Prostate gland (tissue), 2 donors: ENCODE measurements around the gene UFSP2.

Experiments used
- CTCF ChIP-seq, 4 experiments: fragments of 200-600 bp in 2 of 4; fragments of 450-650 bp in 2 of 4; sonication (generic) in 2 of 4; IDR thresholded peaks; 1 replicate in 3 of 4; 2 replicates in 1 of 4; pipeline ENCODE4 v1.5.1; 2016 to 2019; ENCODE audit warnings: antibody characterized with exemption in 4 of 4, mild to moderate bottlenecking in 2 of 4, moderate library complexity in 2 of 4
- POLR2A ChIP-seq: fragments of 450-650 bp; IDR thresholded peaks from one replicate; pipeline ENCODE4 v1.6.1; 2016; ENCODE audit warnings: antibody characterized with exemption, mild to moderate bottlenecking
- POLR2AphosphoS5 ChIP-seq: sonication (generic); formaldehyde crosslinking; IDR thresholded peaks from one replicate; pipeline ENCODE4 v1.6.1; 2017; ENCODE audit warnings: antibody characterized with exemption

GRCh38 chr4:185363251-185363650 lies 62.5 kb downstream of the UFSP2 start:
- TF ChIP-seq CTCF (IDR thresholded peaks at IDR 0.05): no peak
- TF ChIP-seq POLR2AphosphoS5: no peak
- TF ChIP-seq POLR2A: no peak
